Measurements from ENCODE around the gene SPAG5. TPM values are rescaled to one million over a fixed set of nuclear protein-coding genes. Genes with fewer than 3 reads are reported as not detected.

SPAG5 gene
- total and polyA plus RNA-seq, 10 of the 15 experiments (the other 5 are each of a cell fraction or from before 2014, with no cell fraction given), result 73.5 to 171 (median 106) TPM

DNA sequence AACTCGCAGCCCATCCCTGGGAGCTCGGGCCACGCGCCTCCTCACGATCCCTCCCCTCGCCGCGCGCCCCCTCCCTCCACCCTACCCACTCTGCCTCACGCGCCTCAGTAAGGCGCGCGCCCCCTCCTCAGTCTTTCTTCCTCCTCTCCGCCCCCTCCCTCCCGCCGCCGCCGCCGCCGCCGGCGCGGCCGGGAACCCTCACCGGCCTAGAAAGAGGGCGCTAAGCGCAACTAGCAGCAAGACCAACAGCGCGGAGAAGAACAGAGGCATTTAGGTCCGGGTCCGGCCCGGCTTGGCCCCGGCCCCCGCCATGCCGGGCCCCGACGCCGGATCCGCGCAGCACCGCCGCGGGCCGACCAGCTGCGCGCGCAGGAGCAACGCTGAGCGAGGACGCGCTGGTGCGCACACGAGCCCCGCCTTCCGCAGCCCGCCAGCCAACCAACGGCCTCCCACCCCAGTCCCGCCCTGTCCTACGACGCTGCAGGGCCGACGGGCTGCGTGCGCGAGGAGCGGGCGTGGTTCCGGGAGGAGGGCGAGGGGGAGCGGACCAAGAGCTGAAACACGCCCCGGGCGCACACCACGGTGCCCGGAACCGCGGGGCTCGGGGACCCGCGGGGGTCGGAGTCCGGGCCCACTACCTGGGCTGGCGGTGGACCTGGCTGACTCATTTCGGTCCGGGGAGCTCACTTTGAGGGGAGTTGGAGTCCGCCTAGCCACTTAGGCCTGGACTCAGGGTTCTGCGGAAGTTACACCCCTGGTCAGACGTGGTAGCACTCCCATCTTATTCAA, 46.2 kb upstream of the SPAG5 start, which contains the start of gene BLTP2 (continued):
- TF ChIP-seq, protein P1, sequence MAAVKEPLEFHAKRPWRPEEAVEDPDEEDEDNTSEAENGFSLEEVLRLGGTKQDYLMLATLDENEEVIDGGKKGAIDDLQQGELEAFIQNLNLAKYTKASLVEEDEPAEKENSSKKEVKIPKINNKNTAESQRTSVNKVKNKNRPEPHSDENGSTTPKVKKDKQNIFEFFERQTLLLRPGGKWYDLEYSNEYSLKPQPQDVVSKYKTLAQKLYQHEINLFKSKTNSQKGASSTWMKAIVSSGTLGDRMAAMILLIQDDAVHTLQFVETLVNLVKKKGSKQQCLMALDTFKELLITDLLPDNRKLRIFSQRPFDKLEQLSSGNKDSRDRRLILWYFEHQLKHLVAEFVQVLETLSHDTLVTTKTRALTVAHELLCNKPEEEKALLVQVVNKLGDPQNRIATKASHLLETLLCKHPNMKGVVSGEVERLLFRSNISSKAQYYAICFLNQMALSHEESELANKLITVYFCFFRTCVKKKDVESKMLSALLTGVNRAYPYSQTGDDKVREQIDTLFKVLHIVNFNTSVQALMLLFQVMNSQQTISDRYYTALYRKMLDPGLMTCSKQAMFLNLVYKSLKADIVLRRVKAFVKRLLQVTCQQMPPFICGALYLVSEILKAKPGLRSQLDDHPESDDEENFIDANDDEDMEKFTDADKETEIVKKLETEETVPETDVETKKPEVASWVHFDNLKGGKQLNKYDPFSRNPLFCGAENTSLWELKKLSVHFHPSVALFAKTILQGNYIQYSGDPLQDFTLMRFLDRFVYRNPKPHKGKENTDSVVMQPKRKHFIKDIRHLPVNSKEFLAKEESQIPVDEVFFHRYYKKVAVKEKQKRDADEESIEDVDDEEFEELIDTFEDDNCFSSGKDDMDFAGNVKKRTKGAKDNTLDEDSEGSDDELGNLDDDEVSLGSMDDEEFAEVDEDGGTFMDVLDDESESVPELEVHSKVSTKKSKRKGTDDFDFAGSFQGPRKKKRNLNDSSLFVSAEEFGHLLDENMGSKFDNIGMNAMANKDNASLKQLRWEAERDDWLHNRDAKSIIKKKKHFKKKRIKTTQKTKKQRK (IDR thresholded peaks at IDR 0.05; ENCODE audit: low read depth, low read length), result no peak
- TF ChIP-seq ZNF274 (IDR thresholded peaks at IDR 0.05; ENCODE audit: insufficient read depth, insufficient read length) (no peak), CHD1 (IDR thresholded peaks at IDR 0.05; ENCODE audit: low read depth, low read length) (no peak), FOXK2 (IDR thresholded peaks at IDR 0.05) (peak; percentile 49; the same call in 1 of the 2 replicates), FOS (IDR thresholded peaks at IDR 0.05; ENCODE audit: borderline replicate concordance, extremely low read depth, insufficient read length) (no peak), RCOR1 (conservative IDR thresholded peaks at IDR 0.05; ENCODE audit: low read depth, low read length) (no peak), NR2F1 (conservative IDR thresholded peaks at IDR 0.05) (0 out of 2 replicates have a peak, but pooled peaks have one; percentile 19), CHD4 (IDR thresholded peaks at IDR 0.05) (no peak), SUPT20H (IDR thresholded peaks at IDR 0.05; ENCODE audit: borderline replicate concordance, control insufficient read depth, low read depth, low read length) (no peak), BMI1 (IDR thresholded peaks at IDR 0.05; ENCODE audit: borderline replicate concordance) (no peak), ESRRA (IDR thresholded peaks at IDR 0.05; ENCODE audit: low read length) (no peak), RFX5 (IDR thresholded peaks at IDR 0.05; ENCODE audit: low read depth, low read length) (peak; percentile 37; the same call in 1 of the 2 replicates)
- TF ChIP-seq, protein P2, sequence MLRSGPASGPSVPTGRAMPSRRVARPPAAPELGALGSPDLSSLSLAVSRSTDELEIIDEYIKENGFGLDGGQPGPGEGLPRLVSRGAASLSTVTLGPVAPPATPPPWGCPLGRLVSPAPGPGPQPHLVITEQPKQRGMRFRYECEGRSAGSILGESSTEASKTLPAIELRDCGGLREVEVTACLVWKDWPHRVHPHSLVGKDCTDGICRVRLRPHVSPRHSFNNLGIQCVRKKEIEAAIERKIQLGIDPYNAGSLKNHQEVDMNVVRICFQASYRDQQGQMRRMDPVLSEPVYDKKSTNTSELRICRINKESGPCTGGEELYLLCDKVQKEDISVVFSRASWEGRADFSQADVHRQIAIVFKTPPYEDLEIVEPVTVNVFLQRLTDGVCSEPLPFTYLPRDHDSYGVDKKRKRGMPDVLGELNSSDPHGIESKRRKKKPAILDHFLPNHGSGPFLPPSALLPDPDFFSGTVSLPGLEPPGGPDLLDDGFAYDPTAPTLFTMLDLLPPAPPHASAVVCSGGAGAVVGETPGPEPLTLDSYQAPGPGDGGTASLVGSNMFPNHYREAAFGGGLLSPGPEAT (IDR thresholded peaks at IDR 0.05; ENCODE audit: low read depth), result peak; percentile 74; the same call in 1 of the 2 replicates
- TF ChIP-seq, protein P3, sequence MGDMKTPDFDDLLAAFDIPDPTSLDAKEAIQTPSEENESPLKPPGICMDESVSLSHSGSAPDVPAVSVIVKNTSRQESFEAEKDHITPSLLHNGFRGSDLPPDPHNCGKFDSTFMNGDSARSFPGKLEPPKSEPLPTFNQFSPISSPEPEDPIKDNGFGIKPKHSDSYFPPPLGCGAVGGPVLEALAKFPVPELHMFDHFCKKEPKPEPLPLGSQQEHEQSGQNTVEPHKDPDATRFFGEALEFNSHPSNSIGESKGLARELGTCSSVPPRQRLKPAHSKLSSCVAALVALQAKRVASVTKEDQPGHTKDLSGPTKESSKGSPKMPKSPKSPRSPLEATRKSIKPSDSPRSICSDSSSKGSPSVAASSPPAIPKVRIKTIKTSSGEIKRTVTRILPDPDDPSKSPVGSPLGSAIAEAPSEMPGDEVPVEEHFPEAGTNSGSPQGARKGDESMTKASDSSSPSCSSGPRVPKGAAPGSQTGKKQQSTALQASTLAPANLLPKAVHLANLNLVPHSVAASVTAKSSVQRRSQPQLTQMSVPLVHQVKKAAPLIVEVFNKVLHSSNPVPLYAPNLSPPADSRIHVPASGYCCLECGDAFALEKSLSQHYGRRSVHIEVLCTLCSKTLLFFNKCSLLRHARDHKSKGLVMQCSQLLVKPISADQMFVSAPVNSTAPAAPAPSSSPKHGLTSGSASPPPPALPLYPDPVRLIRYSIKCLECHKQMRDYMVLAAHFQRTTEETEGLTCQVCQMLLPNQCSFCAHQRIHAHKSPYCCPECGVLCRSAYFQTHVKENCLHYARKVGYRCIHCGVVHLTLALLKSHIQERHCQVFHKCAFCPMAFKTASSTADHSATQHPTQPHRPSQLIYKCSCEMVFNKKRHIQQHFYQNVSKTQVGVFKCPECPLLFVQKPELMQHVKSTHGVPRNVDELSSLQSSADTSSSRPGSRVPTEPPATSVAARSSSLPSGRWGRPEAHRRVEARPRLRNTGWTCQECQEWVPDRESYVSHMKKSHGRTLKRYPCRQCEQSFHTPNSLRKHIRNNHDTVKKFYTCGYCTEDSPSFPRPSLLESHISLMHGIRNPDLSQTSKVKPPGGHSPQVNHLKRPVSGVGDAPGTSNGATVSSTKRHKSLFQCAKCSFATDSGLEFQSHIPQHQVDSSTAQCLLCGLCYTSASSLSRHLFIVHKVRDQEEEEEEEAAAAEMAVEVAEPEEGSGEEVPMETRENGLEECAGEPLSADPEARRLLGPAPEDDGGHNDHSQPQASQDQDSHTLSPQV (IDR thresholded peaks at IDR 0.05), result no peak
- TF ChIP-seq, protein P4, sequence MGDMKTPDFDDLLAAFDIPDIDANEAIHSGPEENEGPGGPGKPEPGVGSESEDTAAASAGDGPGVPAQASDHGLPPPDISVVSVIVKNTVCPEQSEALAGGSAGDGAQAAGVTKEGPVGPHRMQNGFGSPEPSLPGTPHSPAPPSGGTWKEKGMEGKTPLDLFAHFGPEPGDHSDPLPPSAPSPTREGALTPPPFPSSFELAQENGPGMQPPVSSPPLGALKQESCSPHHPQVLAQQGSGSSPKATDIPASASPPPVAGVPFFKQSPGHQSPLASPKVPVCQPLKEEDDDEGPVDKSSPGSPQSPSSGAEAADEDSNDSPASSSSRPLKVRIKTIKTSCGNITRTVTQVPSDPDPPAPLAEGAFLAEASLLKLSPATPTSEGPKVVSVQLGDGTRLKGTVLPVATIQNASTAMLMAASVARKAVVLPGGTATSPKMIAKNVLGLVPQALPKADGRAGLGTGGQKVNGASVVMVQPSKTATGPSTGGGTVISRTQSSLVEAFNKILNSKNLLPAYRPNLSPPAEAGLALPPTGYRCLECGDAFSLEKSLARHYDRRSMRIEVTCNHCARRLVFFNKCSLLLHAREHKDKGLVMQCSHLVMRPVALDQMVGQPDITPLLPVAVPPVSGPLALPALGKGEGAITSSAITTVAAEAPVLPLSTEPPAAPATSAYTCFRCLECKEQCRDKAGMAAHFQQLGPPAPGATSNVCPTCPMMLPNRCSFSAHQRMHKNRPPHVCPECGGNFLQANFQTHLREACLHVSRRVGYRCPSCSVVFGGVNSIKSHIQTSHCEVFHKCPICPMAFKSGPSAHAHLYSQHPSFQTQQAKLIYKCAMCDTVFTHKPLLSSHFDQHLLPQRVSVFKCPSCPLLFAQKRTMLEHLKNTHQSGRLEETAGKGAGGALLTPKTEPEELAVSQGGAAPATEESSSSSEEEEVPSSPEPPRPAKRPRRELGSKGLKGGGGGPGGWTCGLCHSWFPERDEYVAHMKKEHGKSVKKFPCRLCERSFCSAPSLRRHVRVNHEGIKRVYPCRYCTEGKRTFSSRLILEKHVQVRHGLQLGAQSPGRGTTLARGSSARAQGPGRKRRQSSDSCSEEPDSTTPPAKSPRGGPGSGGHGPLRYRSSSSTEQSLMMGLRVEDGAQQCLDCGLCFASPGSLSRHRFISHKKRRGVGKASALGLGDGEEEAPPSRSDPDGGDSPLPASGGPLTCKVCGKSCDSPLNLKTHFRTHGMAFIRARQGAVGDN (IDR thresholded peaks at IDR 0.05), result 0 out of 2 replicates have a peak, but pooled peaks have one; percentile 44

Measured in GM12878 (cell line).